A549 (cell line): ENCODE data around the gene ACIN1. TPM values are rescaled to one million over a fixed set of nuclear protein-coding genes. Genes with fewer than 3 reads are reported as not detected.
A peak's percentile ranks its signal among the peaks of the same experiment; 100 is the strongest.

ENCODE experiments used
- ATAC-seq, 2 experiments: fragments of 200-7000 bp in 1 of 2; fragments of >200 bp in 1 of 2; cut with Nextera tagmentation in 1 of 2; cut with Tn5 transposase in 1 of 2; 3 replicates each; pipeline versions ENCODE4 v1.8.0 to v1.9.1; 2018 to 2020; ENCODE audit warnings: mild to moderate bottlenecking in 1 of 2, moderate library complexity in 1 of 2
- CTCF ChIA-PET: fragments of 300-600 bp; sonication (Branson Sonifier 250); formaldehyde crosslinking; extraction: SDS; loops from one replicate; lab custom pipeline; 2021; ENCODE audit warnings: antibody characterized with exemption, inconsistent platforms; lab: Yijun Ruan, JAX
- POLR2A ChIA-PET: fragments of 350-600 bp; formaldehyde crosslinking; extraction: SDS; loops from one replicate; lab custom pipeline; 2021; ENCODE audit warnings: antibody characterized with exemption, inconsistent platforms; lab: Yijun Ruan, JAX
- DNase-seq, 2 experiments: peaks; one replicate each; pipeline versions ENCODE4 v3.0.0 to v3.0.0-alpha.2; 2011 to 2016; ENCODE audit warnings: low read depth in 1 of 2, low spot score in 1 of 2
- FAIRE-seq: peaks from 2 replicates; lab custom pipeline; 2011; peaks lifted over from hg19 to GRCh38; lab: Jason Lieb, UNC
- H3K27ac ChIP-seq, 2 experiments: fragments of >200 bp; sonication (Bioruptor Twin); formaldehyde crosslinking; 3 replicates each; pipeline ENCODE4 v1.5.1; 2016 to 2017
- H3K4me1 ChIP-seq: fragments of >200 bp; sonication (Bioruptor Twin); formaldehyde crosslinking; 3 replicates; pipeline ENCODE4 v1.6.1; 2016
- H3K4me2 ChIP-seq: fragments of >200 bp; sonication (Bioruptor Twin); formaldehyde crosslinking; 3 replicates; pipeline ENCODE4 v1.6.1; 2016
- H3K4me3 ChIP-seq: fragments of >200 bp; sonication (Bioruptor Twin); formaldehyde crosslinking; 3 replicates; pipeline ENCODE4 v1.5.1; 2016
- H3K9me3 ChIP-seq: fragments of >200 bp; sonication (Bioruptor Twin); formaldehyde crosslinking; 3 replicates; pipeline ENCODE4 v1.6.1; 2016
- CEBPB ChIP-seq, 2 experiments: fragments of >200 bp in 1 of 2; sonication (Bioruptor Twin) in 1 of 2; formaldehyde crosslinking in 1 of 2; IDR thresholded peaks; 2 replicates each; pipeline ENCODE4 v1.6.1; 2012 to 2016
- FOSL2 ChIP-seq, 2 experiments: fragments of 450-650 bp in 1 of 2; fragments of >200 bp in 1 of 2; sonication (Bioruptor Twin) in 1 of 2; formaldehyde crosslinking; IDR thresholded peaks; 2 replicates each; pipeline versions ENCODE4 v1.5.0 to v1.6.1; 2016 to 2020; ENCODE audit warnings: mild to moderate bottlenecking in 1 of 2, moderate library complexity in 1 of 2
- GATA3 ChIP-seq: IDR thresholded peaks from 2 replicates; pipeline ENCODE4 v1.6.1; 2012; ENCODE audit warnings: borderline replicate concordance
- HOXA7 ChIP-seq: fragments of 250-450 bp; sonication (Bioruptor Pico); IDR thresholded peaks from 2 replicates; pipeline ENCODE4 v1.5.0; 2020; ENCODE audit warnings: mild to moderate bottlenecking, moderate library complexity
- HOXB13 ChIP-seq: fragments of 250-450 bp; sonication (Bioruptor Pico); IDR thresholded peaks from 2 replicates; pipeline ENCODE4 v1.5.0; 2020; ENCODE audit warnings: low read depth, mild to moderate bottlenecking, moderate library complexity
- JUN ChIP-seq, 2 experiments: fragments of >200 bp; sonication (Bioruptor Twin); formaldehyde crosslinking; IDR thresholded peaks; 2 replicates in 1 of 2; 3 replicates in 1 of 2; pipeline ENCODE4 v1.6.1; 2016 to 2017
- MYC ChIP-seq: IDR thresholded peaks from 2 replicates; pipeline ENCODE4 v1.6.1; 2012; ENCODE audit warnings: mild to moderate bottlenecking, inconsistent platforms, low read length, improper control_type of control experiment, borderline replicate concordance
- PHF8 ChIP-seq: fragments of 200-600 bp; sonication (generic); IDR thresholded peaks from 2 replicates; pipeline ENCODE4 v1.6.1; 2016; ENCODE audit warnings: low read depth, mild to moderate bottlenecking, antibody characterized with exemption, moderate library complexity, borderline replicate concordance
- POLR2AphosphoS2 ChIP-seq: conservative IDR thresholded peaks from 2 replicates; pipeline ENCODE4 v1.6.1; 2012; ENCODE audit warnings: low read length, improper control_type of control experiment, inconsistent platforms
- RAD21 ChIP-seq, 2 experiments: fragments of >200 bp in 1 of 2; sonication (Bioruptor Twin) in 1 of 2; formaldehyde crosslinking in 1 of 2; IDR thresholded peaks in 1 of 2; conservative IDR thresholded peaks in 1 of 2; 2 replicates in 1 of 2; 3 replicates in 1 of 2; pipeline ENCODE4 v1.6.1; 2012 to 2018; ENCODE audit warnings: inconsistent platforms in 1 of 2
- RFX5 ChIP-seq: fragments of 450-650 bp; IDR thresholded peaks from 2 replicates; pipeline ENCODE4 v1.7.1; 2014; ENCODE audit warnings: antibody characterized with exemption, mild to moderate bottlenecking, moderate library complexity
- ZFP36 ChIP-seq: fragments of 450-650 bp; IDR thresholded peaks from 2 replicates; pipeline ENCODE4 v1.6.1; 2014; ENCODE audit warnings: borderline replicate concordance; ENCODE audit not compliant: partially characterized antibody
- WGBS: methylation state at CpG from one replicate; pipeline ENCODE4 v1.1.6; 2017; ENCODE audit errors: missing lambda C conversion rate; 5-methylcytosine and 5-hydroxymethylcytosine counted together
- polyA plus RNA-seq, 4 experiments: library from polyadenylated mRNA; depleted of rRNA in 3 of 4; stranded (reverse); fragments of >200 nt; fragmentation: RNase III in 1 of 4; extraction: RNeasy Plus Mini Kit Qiagen cat#74134 plus additional on column Dnase treatment in 1 of 4; gene quantifications; 2 replicates in 3 of 4; 3 replicates in 1 of 4; pipeline ENCODE4 v1.2.3, GENCODE V29; 2011 to 2017
- TF ChIP-seq, protein P1 (sequence below): fragments of 150-350 bp; IDR thresholded peaks from 2 replicates; pipeline ENCODE4 v1.6.1; 2014; ENCODE audit warnings: low read depth, mild to moderate bottlenecking, low read length
- TF ChIP-seq, protein P2 (sequence below): fragments of >200 bp; sonication (Bioruptor Twin); formaldehyde crosslinking; IDR thresholded peaks from 3 replicates; pipeline ENCODE4 v1.6.1; 2016
- TF ChIP-seq, protein P3 (sequence below): fragments of 250-450 bp; sonication (Bioruptor Pico); IDR thresholded peaks from 2 replicates; pipeline ENCODE4 v1.5.0; 2021; ENCODE audit warnings: mild to moderate bottlenecking, moderate library complexity, borderline replicate concordance
- TF ChIP-seq, protein P4 (sequence below): fragments of >200 bp; sonication (Bioruptor Twin); formaldehyde crosslinking; IDR thresholded peaks from 2 replicates; pipeline ENCODE4 v1.6.1; 2016

Gene ACIN1
- polyA plus RNA-seq, 2 of the 4 experiments (the other 2 are of a cell fraction), result 140 to 147 TPM

DNA sequence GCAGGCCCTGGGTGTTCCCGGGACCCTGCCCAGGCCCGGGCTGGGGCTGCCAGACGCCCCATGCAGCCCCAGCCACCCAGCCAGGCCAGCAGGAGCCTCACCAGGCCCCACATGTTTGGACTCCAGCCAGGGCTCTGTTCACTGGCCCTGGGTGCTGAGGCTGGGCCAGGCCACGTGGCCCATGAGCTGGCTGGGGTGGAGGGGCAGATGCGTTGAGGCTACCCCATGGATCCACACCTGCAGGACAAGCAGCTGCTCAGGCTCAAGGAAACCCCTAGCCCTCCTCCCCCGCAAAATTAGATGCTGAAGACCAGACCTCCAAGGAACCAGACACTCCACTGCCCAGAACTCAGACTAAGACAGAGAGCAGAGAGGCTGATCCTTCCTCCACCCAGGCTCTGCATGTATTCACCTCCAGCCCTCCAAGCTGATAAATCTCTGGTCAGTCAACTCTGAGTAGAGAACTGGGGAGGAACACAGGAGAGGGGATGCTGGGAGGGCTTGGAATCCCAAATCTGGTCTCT, 39.3 kb downstream of the ACIN1 start:
- H3K27ac ChIP-seq, result 0 out of 6 replicates have a peak overlapping the region, but pooled peaks of 1 of the 2 experiments have one; percentile 5
- peaks cover 21% of the 10 kb centered on the region for H3K4me1 ChIP-seq
- CTCF ChIA-PET, result interaction anchor here (0.9 to 33.8 kb wide), 26 partner anchors 9 to 499 kb away, joined by 3 to 1206 read pairs (median 6); partner anchors contain the start of genes AJUBA, C14orf119, HAUS4 and PRMT5
- no peak for FAIRE-seq
- H3K4me2 ChIP-seq, result peak overlapping the region; percentile 97; the same call in 1 of the 3 replicates
- TF ChIP-seq RAD21 (conservative IDR thresholded peaks at IDR 0.05 in 1 of 2, IDR thresholded peaks at IDR 0.05 in 1 of 2), result no peak
- no peak for TF ChIP-seq MYC
- TF ChIP-seq HOXB13 (CRISPR knock-in tag), result no peak
- TF ChIP-seq GATA3, result 0 out of 2 replicates have a peak, but pooled peaks have one; percentile 6
- TF ChIP-seq PHF8, result no peak
- no peak for TF ChIP-seq JUN (IDR thresholded peaks at IDR 0.05)
- TF ChIP-seq, all 56 proteins: peak for 1
- ATAC-seq, result peak in 1 of 2 experiments; percentile 8; a peak in 3 of 6 replicates
- DNase-seq, result no peak
- POLR2A ChIA-PET, result no interaction called here
- Histone ChIP-seq H3K4me3 (no peak overlapping the region), H3K9me3 (no peaks in the 10 kb centered on the region)
- 96% methylated on average over 5 of the region's 6 CpGs for whole genome bisulfite sequencing

DNA sequence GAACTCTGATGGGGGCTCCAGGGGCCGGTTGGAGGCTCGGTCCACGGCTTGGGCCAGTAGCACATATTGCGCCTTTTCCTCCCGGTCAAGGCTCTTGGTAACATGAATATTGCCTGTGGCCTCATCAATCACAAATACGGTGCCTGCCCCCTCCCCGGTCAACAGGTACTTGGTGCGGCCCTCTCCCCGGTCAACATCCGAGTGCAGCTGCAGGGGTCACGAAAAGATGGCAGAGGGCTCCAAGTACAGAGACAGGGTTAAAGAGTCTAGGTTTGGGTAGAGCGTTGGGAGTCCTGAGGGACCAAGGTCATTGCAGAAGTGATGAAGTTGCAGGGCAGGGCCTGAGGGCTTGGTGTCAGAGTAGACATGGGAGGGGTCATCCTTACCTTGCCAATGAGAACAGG, 39.8 kb downstream of the ACIN1 start:
- Histone ChIP-seq H3K4me1 (peaks cover 21% of the 10 kb centered on the region), H3K9me3 (no peaks in the 10 kb centered on the region), H3K4me2 (no peak overlapping the region), H3K27ac (no peak overlapping the region)
- ChIA-PET POLR2A (no interaction called here), CTCF (interaction anchor here (0.6 to 33.8 kb wide), 26 partner anchors 9 to 498 kb away, joined by 3 to 1206 read pairs (median 6); partner anchors contain the start of genes AJUBA, C14orf119, HAUS4 and PRMT5)
- DNase-seq (no peak), FAIRE-seq (no peak), ATAC-seq (no peak)
- TF ChIP-seq FOSL2 (IDR thresholded peaks at IDR 0.05) (no peak), FOSL2 (CRISPR knock-in tag; IDR thresholded peaks at IDR 0.05) (no peak), PHF8 (no peak), POLR2AphosphoS2 (no peak), ZFP36 (no peak), HOXA7 (CRISPR knock-in tag) (no peak), RFX5 (no peak), CEBPB (IDR thresholded peaks at IDR 0.05) (no peak)
- TF ChIP-seq, protein P1, sequence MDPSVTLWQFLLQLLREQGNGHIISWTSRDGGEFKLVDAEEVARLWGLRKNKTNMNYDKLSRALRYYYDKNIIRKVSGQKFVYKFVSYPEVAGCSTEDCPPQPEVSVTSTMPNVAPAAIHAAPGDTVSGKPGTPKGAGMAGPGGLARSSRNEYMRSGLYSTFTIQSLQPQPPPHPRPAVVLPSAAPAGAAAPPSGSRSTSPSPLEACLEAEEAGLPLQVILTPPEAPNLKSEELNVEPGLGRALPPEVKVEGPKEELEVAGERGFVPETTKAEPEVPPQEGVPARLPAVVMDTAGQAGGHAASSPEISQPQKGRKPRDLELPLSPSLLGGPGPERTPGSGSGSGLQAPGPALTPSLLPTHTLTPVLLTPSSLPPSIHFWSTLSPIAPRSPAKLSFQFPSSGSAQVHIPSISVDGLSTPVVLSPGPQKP, result no peak
- TF ChIP-seq, protein P2, sequence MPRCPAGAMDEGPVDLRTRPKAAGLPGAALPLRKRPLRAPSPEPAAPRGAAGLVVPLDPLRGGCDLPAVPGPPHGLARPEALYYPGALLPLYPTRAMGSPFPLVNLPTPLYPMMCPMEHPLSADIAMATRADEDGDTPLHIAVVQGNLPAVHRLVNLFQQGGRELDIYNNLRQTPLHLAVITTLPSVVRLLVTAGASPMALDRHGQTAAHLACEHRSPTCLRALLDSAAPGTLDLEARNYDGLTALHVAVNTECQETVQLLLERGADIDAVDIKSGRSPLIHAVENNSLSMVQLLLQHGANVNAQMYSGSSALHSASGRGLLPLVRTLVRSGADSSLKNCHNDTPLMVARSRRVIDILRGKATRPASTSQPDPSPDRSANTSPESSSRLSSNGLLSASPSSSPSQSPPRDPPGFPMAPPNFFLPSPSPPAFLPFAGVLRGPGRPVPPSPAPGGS, result no peak
- TF ChIP-seq, protein P3, sequence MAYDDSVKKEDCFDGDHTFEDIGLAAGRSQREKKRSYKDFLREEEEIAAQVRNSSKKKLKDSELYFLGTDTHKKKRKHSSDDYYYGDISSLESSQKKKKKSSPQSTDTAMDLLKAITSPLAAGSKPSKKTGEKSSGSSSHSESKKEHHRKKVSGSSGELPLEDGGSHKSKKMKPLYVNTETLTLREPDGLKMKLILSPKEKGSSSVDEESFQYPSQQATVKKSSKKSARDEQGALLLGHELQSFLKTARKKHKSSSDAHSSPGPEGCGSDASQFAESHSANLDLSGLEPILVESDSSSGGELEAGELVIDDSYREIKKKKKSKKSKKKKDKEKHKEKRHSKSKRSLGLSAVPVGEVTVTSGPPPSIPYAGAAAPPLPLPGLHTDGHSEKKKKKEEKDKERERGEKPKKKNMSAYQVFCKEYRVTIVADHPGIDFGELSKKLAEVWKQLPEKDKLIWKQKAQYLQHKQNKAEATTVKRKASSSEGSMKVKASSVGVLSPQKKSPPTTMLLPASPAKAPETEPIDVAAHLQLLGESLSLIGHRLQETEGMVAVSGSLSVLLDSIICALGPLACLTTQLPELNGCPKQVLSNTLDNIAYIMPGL, result no peak
- TF ChIP-seq, protein P4, sequence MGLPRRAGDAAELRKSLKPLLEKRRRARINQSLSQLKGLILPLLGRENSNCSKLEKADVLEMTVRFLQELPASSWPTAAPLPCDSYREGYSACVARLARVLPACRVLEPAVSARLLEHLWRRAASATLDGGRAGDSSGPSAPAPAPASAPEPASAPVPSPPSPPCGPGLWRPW, result no peak
- TF ChIP-seq, all 56 proteins: peak for 0
- WGBS, result 96% methylated on average over 12 of the region's 12 CpGs
- H3K4me3 ChIP-seq, result no peak overlapping the region
